ENCODE results near the gene LHFPL3.
"Not testable (repeated sequence)": the region's sequence is repeated elsewhere in the genome, so short reads cannot be mapped to it uniquely, and the experiment has no call there.

The LHFPL3 gene

DNA sequence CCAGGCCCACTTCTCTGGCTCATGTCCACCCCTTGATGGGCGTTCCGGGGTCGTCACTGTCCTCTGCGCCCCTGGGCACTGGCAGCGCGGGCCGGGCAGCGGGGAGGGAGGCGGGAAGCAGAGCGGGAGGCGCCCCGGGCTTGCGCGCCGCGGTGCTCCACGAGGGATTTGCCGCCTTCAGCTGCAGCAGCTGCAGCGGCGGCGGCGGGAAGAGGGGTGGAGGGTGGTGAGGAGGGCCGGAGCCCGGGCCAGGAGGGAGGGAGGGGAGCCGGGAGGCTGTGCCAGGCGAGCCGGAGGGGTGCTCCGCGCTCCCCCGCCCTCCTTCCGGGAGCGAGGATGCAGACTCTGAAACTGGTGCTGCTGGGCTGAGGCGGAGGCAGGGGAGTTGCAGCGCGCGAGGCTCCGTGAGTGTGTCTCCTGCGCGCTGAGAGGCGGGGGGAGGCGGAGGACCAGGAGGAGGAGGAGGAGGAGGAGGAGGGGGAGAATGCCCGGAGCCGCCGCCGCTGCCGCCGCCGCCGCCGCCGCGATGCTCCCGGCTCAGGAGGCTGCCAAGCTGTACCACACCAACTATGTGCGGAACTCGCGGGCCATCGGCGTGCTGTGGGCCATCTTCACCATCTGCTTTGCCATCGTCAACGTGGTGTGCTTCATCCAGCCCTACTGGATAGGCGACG is at the start of gene LHFPL3:
LHFPL3 (plus strand) TSS at position 308 of the 674 bp plus-strand sequence.
- DNase-seq = no peak

DNA sequence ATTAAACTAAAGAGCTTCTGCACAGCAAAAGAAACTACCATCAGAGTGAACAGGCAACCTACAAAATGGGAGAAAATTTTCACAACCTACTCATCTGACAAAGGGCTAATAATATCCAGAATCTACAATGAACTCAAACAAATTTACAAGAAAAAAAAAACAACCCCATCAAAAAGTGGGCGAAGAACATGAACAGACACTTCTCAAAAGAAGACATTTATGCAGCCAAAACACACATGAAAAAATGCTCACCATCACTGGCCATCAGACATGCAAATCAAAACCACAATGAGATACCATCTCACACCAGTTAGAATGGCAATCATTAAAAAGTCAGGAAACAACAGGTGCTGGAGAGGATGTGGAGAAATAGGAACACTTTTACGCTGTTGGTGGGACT is 46.7 kb upstream of the LHFPL3 start:
- not testable (repeated sequence) for DNase-seq

DNA sequence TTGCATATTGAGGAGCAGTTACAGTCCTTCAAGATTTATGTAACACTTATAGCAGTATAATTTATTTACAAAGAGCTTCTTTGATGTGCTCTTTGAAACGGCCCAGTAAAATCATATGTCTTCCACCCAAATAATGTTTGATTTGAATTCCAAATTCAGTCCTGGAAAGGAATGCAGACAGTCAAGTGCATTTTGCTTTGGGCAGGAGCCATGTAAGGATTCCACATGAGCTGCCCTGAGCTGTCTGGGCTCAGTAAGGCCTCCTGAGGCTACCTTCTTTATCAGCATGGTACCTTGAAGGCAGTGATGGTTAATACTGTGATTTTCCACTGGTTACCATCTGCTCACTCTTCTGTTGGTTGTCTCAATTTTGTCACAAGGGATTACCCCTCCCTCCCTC is 41.6 kb upstream of the LHFPL3 start:
- no peak for DNase-seq

DNA sequence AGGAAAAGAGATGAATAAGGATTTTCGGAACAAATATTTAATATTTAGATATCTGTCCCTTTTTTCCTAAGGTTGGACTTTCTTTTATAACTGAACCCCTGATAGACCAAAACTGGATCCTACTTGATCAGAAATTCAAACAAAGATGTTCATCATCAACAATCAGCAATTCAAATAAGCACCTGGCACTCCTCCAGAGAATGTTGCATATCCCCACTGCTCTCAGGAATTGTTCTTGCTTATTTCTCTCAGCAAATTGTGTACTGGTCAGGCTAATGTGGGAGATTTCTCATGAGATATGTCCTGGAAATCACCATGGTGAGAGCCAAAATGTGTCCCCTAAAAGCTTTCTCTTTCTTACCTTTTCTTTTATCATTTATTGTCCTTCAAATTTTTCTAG is 40.3 kb upstream of the LHFPL3 start:
- DNase-seq = no peak

DNA sequence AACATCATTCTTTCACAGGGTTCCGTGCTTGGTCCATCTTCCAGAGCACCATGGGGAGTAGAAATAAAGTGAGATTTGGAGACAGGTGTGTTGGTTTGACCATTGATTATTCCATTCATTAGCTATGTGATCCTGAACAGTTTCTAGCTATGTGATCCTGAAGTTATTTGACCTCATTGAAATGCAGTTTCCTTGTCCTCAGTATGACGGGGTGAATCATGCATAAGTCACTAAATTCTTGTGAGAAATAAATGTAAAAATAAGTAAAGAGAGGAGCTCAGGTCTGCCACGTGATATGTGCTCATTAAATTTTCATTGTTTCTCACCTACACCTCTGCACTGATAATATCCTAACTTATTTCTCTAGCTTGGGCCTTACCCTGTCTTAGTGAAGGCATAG is 34.1 kb upstream of the LHFPL3 start:
- DNase-seq = no peak

DNA sequence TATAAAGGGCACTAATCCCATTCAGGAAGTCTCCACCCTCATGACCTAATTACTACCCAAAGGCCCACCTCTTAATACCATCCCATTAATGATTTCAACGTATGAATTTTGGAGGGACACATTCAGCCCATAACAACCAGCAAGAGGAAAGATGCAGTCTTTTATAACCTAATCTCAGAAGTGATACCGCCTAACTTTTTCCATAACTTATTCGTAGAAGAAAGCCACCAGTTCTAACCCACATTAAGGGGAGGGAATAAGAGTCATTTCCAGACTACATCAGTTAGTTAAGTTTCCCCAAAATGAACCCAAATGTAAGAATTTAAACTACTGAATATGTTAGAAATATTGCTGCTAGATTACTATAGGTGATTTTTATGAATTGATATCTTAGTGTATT is 32.1 kb upstream of the LHFPL3 start:
- no peak for DNase-seq

DNA sequence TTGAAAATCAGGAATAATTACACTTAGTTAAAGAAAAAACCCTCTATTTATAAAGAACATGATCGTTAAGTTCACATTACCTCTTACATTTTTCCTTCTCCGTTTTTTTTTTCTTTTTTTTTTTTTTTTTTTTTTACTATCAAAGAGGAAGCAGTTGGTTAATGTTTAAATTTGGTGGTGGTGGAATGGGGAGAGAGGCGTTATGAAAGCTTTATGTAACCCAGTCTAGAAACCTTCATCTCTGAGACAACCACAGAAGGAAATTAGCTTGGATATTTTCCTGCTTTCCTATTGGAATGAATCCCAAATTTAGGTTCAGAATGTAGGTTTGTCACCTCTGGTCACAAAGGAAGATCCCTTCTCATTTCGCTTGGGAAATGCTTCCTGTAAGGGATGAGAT is 31.5 kb upstream of the LHFPL3 start:
- no peak for DNase-seq

DNA sequence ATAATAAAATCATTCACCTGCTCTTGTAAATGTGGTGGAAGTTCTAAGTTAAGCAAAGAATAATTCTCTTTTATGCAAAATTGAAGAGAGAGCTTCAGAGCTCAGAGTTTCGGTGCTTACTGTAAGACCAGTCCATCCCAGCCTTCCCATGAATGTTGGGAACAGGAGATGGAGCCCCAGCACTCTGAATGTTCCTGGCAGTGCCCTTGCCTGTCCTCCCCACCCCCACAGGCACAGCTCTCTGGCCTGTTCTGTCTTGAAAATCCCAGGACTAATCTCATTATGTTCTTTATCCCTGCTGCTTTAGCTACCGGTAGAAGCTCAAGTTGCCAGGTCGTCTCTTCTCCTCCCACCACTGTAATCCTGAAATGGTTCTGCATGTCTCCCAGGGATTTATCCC is 29.1 kb upstream of the LHFPL3 start:
- DNase-seq = no peak

DNA sequence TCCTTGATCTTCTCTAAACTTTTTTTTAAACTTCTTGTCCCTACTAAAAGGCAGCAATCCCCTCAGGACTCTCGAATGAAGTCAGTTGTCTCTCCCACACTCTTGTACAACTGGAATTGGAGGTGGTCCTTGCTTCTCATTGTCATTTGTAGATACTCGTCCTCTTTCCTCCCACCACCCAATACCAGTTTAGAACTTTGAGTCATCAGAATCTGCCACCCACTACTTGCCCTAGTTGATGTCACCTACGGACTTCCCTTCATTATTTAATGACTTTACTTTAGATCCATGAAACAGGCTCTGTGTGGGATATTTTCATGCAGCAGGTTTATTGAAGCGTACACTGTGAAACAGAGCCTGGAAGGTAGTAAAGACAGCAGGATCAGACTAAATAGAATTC is 28.6 kb upstream of the LHFPL3 start:
- no peak for DNase-seq

DNA sequence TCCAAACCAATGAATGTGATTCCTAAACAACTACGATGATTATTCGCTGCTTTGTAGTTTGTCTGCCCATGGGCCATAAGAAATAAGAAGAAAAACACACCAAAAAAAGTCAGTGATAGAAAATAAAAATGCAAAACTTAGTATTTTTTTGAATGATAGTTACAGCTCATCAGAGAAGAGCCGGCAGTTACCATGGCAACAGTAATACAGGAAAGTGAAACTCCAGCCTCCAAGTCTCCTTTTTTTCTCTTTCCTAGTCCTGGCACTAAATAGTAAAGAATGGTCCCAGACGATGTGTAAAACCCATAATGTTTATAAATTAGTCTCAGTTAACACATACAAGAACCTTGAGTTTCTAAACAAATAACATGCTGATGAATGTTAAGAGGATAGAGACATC is 21.6 kb upstream of the LHFPL3 start:
- DNase-seq = no peak

DNA sequence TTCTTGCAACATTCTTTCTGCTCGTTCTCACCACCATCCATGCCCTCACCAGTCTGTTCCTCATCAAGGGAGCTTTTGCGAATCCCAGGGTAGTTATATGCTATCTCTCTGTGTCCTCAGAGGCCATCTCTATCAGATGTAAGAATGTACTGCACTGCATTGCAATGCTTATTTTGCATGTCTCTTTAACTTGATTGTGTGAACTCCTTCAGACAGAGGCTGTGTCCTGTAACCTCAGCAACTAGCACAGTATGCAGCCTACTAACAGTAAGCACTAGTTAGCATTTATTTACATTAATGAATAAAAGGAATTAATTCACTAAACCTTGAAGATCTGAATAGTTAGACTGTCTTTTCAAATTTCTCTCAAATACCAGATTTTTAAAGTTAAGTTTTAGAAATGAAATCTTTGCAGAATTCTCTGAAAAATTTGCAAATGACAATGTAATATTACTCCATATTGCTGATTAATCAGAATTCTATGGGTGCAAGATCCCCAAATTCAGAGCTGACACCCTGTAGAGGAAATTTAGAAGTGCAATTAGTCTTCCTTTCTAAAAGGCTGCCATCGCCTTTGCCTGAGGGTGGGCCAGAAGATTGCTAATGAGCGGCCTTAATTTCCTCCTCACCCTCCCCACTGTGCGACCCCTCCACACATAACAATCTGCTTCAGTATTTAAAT is 10.3 kb upstream of the LHFPL3 start:
- DNase-seq = no peak

DNA sequence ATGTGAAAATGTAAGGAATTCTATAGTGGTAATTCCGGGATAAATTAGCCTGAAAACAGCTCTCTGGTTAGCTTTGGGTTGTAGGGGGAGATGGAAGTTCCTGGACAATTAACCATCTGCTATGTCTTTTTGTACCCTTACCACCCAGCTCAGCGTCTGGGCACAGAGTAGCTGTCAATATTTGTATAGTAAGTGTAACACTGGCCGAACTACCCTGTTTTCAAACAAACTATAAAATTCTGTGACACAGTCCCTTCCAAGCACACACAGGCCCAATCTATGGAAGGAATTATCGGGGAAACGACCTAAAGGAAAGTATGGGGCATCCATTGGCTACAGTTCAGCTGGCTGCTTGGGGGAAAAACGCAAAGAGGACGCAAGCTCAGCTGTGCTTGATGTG is 869 bp upstream of the LHFPL3 start:
- DNase-seq = no peak

DNA sequence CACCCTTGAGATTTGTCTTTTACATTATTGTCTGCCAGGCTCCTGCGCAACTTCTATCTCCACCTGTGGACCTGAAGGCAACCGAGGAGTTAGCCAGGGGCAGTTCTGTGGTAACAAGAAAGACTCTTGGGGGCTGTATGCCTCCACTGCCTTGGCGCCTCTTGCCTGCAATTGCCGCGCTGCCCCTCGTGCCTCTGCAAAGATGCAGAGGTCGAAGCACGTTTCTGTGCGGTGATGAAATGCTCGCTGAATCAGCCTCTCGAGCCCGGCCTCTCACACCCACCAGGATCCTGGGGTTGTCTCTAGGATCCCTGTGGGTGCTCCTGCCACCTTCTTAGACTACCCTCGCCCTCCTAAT is 486 bp upstream of the LHFPL3 start:
- no peak for DNase-seq

DNA sequence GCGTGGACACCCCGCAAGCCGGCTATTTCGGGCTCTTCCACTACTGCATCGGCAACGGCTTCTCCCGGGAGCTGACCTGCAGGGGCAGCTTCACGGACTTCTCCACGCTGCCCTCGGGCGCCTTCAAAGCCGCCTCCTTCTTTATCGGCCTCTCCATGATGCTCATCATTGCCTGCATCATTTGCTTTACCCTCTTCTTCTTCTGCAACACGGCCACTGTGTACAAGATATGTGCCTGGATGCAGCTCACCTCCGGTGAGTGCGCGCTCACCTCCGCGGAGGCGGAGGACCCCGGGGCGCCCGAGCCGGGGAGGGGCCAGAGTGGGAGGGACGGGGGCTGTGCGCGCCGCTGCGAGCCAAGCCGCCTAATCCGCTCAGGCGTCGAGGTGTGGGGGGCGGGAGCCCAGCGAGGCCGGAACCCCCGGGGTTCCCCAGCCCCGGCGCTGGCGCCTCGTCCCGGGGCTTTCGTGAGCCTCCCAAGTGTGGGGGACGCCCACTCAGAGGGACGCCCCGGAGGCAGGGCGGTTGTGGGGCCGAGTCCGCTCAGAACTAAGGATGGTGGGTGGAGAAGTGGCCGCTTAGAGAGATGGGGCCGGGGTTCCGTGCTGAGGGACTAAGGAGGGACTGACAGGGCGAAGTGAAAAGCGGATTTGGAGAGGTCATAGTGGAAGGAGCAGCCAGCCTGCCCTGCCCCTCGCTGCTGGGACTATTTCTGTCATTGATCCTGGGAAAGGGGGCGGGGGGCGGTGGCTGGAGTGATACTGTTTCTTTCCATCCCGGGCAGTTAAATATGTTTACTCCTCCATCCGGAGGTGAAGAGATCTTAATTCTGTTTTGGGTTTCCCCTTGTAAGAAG is 795 bp downstream of the LHFPL3 start:
- DNase-seq = no peak

DNA sequence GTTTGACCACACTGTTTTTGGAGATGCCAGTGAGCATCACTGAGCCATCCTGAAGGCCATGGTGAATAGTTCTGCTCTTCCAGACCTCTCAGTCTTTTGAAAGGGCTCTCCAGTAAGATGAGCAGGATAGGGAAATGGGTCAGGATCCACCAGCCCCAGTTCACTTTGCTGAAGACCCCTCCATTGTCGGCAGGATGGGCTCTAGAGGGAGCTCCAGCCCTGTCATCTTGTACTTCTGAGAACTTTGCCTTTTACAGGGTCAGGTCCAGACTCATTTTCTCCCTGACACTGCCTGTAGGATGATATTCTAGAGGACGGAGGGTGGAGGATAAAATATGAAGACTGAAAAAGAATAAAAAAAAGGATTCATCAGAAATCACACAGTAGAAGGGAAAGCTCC is 13.1 kb downstream of the LHFPL3 start:
- no peak for DNase-seq

DNA sequence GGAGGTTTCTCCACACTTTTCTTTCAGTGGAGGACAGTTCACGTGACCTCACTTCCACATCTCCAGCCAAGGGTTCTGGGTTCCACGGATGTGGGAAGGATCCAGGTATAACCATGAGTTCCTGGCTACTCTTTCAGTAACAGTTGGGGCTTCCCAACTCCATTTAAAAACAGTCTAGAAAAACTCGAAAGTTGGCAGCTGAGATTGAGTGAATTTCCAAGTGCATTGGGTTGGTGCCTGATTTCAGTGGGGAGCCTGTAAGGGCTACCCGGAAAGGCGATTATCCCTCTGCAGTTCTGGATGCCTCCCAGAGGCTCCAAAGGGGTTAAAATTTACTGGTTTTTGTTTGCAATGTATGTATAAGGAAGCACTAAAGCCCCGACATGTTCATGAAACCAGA is 24.3 kb downstream of the LHFPL3 start:
- DNase-seq = no peak

DNA sequence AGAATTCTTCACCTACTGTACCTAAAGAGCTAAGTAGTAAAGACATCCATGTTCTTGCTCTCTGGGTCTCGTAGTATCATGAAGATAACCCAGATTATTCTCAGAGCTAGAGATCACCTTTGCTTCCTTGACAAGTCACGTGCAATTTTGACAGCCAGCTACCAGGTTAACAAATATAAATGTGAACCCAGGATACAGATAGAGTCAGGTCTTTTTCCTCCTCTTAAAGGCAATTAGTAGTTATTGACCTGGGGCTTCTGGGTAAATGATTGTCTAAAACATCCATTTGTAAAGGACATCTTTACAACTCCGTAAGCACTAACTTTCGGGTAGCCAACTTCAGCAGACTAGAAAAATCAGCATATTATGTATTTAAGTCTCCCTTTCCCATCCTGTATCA is 28.8 kb downstream of the LHFPL3 start:
- DNase-seq = no peak

DNA sequence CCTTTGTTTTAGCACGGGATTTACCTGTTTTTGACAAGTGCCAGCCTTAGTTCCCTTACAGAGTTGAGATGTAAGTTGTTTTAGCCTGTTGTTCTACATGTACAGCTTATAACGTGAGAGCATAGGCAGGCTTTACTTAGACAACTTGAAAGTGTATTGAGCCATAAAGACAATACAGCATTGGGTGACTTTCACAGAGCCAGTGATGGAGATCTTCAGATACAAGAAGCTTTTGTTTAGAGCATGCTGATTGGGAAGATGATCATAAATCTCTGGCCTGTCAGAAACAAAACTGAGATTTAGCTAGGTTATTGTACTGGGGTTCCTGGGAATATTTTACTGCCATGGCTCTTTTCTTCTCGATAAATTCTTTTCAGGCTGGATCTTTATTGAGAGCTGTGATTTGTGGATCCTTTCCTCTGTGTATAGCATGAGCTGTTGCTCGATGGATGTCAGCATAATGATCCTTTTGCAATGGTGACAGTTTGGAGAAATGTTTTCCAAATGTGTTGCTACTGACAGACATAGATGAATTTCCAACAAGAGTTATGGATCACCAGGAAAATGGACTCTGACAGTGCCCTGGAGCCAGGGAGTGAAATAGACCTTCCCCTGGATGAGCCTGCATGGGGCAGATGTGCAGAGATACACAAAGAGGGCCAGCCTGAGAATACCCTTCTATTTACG is 30.2 kb downstream of the LHFPL3 start:
- no peak for DNase-seq

DNA sequence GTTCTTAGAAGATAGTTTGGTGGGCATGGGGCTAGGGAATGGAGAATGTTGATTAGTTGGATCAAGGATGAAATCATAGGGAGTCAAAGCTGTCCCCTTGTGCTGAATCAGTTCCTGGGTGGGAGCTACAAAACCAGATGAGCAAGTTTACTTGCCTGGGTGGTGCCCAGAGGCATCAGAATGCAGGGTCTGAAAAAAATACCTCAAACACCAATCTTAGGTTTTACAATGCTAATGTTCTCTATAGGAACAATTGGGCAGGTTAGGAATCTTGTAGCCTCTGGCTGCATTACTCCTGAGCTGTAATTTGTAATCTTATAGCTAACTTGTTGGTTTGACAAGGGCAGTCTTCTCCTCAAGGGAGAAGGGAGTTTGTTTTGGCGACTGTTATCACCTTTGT is 34.4 kb downstream of the LHFPL3 start:
- DNase-seq = no peak

DNA sequence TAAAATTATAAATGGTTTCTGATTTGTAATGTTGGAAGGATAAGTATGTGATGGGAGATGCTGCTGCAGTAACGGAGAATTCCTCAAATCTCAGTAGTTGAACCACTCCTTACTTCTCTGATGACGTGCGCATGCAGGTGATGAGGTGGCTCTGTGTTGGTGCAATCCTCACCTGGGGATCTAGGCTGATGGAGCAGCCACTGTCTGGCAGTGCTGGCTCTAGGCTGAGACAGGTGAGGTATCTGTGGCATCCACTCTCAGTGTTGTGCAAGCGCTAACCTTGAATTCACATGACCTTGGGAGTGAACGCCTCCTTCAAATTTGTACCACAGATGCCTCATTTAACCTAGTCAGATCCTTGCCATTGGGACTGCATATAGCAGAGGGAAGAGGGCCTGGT is 35.0 kb downstream of the LHFPL3 start:
- DNase-seq = no peak

DNA sequence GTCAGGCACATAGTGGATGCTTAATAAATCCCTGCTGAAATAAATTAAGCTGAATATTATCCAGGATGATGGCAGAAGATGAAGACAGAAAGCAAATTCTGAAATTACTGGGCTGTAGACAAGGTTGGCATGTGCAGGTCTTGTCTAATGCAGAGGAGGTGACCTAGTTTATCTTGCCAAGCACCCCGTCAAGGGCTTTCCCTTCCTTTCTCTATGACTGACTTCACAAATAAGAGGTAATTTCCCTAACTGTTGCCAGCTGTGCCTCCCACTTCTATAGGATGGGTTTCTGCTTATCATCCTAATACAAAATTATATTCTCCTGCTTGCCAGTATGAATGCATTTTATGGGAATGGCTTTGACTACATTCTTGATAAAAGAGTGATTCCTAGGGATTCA is 38.0 kb downstream of the LHFPL3 start:
- no peak for DNase-seq

DNA sequence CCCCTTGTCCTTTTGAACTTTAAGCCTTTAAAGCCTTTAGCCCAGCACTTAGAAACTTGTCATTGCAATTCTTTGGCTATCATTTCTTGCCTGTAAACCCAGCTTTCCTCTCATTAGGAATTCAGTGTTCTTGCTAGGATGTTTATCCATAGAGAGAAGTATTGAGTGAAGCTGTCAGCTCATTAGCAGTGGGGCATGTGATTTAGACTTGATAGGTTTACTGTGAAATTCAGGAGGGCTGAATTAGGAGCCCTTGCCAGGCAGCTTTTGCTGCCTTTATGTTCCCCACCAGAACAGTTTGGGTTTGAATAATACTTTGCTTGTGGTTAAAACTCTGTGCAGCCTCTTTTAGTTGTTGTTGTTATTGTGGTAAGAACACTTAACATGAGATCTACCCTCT is 39.5 kb downstream of the LHFPL3 start:
- DNase-seq = no peak

DNA sequence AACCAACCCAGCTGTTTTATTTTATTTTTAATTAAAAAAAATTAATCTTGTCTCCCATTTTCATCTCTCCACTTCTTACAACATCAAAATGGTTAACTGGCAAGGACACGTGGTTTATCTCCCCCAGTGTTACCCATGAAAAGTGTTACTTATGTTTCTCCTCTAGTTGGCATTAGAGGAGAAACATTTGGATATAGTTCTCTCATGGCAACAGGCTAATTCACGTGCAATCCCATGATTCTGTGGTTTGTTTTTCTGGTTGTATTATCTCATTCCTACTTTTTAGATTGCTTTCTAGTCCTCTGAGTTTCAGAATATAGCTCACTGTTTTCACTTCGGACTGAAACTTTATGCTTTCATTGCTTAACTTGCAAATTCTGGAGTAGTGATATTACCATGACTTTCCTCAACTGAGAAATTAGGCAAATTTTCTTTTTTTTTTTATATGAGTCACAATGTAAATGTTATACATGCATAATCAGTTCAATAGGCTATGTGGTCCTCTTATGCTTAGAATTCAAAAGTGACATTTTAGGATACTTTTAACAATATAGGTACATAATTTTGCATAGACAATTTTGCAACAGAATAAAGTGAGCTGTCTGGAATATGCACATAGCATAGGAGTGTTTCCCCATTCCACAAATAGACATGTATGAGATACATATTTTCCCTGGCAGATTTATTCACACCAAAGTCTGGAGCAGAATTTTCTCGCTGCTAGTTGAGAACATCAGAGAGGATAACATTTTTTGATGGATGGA is 43.0 kb downstream of the LHFPL3 start:
- no peak for DNase-seq

All from CD4-positive, alpha-beta T cell treated with Interleukin-4 for 4 hours (primary cell).